Inflammatory macrophage treated with lipopolysaccharide for 4 hours (primary cell): ENCODE results near the gene FANCC.
"Not testable (repeated sequence)": the region's sequence is repeated elsewhere in the genome, so short reads cannot be mapped to it uniquely, and the experiment has no call there.

Experiments
- DNase-seq: peaks from one replicate; pipeline ENCODE4 v3.0.0-alpha.2; 2020

Gene FANCC

DNA sequence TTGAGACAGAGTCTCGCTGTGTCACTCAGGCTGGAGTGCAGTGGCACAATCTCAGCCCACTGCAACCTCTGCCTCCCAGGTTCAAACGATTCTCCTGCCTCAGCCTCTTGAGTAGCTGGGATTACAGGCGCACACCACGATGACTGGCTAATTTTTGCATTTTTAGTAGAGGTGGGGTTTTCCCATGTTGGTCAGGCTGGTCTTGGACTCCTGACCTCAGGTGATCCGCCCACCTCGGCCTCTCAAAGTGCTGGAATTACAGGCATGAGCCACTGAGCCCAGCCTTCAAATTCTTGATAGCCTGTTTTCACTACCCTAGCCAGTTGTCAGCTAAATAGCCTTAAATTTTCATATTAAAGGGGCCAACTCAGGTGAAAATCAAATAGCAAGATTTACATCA is 11.6 kb upstream of the FANCC start:
- DNase-seq, result not testable (repeated sequence)

DNA sequence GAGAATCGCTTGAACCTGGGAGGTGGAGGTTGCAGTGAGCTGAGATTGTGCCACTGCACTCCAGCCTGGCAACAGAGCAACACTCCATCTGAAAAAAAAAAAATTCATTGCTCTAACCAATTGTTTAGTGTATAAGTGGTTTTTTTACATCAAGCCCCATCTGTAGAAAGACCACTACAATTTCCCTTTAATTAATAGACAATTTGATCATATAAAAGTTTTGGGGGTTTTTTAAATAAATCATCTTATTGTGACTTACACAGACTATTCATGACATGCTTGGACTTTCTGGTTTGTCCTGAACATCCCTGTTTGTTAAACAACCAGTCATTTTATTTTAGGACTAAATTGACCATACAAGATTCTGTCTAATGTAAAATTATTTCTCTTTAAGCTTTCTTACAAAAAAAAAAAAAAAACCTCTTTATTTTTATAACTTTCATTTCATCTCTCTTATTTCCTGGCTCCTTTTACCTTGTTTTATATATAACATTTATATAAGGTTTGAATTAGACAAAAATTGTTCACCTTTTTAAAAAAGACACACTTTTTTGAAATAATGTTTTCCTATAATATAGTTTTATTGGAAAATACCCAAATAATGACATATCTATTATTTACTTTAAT is 9.8 kb upstream of the FANCC start:
- no peak for DNase-seq

DNA sequence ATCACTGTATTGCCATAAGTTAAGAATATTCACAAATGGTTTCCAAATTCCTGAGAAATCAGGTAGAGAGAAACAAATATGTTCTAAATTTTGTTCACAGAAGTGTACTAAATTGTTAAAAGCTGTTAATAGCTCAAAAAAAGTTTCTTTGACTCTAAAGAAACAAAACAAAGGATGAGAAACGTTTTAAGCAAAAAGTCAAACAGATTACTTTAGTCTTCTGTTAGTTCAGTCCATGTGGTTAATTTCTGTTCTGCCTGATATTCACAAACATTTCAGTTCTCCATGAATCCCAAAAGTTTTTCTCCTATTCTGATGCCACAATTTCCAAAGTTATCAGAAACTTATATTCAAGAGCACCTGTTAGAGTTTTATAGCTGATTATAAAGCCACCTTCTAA is 7.7 kb upstream of the FANCC start:
- DNase-seq, result no peak

DNA sequence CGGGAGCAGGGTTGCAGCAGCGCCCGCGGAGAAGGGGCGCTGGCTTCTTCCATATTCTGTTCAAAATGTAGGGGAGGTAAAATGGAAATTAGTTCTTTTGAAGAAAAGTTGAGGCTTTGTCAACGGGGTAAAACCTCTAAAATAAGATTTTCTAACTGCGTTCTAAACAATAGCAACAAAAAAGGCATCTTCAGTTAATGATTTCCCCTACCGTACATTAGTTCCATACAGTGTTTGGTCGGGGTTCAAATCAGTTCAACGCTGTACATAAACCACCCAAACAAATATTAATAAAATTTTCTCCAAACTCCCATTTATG is 343 bp upstream of the FANCC start:
- DNase-seq, result no peak

DNA sequence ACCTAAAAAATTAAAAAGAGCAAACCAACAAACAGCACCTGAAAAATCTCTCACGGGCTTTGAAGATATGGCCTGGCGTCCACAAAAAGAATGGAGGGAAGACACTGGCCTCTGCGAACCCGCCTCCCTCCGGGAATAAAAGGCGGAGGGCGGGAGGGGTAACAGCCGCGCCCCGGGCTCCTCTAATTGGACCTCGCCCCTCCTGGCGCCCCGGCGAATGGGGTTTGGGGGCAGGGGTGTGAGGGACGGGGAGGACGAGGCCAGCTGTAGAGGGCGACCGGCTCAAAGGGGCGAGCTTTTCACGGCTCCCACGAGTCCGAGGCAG is 753 bp downstream of the FANCC start:
- DNase-seq, result peak; percentile 23

DNA sequence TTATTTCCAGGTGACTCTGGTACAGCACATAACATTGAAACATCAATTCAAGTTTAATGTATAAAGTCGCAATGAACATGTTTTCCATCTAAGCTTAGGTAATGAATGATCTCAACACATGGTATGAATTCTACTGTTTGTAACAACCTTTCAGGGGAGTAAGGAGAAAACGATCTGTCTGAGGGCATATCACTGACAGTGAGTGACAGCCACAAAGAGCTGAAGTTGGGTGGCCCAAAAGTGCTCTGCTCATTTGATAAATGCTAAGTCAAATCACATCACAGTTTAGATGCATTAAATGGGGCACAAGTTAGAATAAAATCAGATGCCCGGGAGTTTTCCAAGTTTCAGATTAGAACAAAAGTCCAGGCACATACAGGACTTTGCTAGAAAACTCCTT is 1.2 kb downstream of the FANCC start:
- no peak for DNase-seq

DNA sequence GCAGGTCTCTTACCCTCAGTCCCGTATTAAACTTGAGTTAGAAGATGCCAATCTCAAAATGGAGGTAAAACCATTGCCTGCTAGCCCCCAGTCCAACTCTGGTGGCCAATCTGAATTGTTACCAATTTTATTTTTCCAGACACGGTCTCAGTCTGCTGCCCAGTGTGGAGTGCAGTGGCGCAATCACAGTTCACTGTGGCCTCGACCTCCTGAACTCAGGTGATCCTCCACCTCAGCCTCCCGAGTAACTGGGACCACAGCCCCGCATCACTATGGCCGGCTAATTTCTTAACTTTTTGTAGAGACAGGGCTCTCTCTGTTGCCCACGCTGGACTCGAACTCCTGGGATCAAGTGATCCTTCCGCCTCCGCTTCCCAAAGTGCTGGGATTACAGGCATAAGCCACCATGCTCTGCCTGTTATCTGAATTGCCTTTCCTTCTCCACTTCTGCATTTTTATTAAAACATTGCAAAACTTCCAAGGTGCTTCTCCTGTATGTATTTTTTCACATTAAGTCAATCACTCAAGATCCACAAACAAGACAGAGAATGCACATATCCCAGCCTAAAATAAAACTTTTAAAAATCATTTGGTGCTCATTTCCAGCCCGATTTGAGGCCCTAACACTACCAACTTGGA is 2.3 kb downstream of the FANCC start:
- DNase-seq, result no peak

DNA sequence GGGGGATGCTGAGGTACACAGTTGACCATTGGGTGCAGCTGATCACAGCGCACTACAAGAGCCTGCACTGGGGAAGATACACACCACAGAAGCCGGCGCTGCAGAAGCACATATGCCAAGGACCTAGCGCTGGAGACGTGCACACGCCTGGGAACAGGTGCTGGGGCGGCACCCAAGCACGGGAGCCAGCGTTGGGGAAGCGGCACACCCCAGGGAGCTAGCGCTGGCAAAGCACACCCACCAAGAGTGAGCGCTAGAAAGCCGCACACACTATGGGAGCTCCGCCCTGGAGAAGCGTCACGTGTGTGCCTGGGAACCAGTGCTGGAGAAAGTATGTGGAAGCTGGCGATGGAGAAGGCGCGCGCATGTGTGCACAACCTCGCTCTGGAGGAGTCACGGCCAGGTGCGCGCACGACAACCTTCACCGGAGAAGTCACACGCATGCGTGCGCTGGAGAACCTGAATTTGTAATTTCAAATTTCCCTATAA is 4.5 kb downstream of the FANCC start:
- peak; percentile 28 for DNase-seq

DNA sequence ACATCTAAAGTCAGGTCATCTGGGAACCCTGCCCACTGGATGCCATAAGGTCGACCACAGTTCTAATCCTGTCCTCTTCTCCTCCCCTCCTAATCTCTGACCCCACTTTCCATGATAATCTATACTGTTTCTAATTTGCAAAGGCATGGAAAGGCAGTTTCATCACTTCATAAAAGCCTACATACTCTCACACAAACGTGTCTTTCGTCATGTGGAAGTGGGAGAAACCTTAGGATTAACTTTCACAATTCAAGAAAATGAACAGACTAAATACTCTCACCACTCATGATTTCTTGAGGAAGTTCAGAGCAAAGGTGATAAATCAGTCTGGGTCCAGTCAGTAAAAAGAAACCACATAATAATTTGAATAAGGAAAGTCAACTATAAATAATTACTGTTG is 5.5 kb downstream of the FANCC start:
- DNase-seq, result peak; percentile 18

DNA sequence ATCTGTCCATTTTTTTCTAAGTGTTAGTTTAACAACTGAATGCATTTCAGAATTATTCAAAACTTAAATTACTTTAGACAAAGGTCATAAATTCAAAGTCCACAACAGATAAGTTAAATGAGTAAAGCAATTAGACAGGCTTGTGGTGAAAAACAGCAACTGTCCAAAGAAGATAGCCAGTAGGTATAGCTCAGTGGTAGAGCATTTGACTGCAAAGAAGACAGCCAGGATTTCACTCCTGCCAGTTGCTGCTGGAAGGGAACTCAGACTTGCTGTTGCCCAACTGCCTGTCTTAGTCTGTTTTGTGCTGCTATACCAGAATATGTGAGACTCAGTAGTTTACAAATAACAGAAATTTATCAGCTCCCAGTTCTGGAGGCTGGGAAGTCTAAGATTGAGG is 10.0 kb downstream of the FANCC start:
- no peak for DNase-seq

DNA sequence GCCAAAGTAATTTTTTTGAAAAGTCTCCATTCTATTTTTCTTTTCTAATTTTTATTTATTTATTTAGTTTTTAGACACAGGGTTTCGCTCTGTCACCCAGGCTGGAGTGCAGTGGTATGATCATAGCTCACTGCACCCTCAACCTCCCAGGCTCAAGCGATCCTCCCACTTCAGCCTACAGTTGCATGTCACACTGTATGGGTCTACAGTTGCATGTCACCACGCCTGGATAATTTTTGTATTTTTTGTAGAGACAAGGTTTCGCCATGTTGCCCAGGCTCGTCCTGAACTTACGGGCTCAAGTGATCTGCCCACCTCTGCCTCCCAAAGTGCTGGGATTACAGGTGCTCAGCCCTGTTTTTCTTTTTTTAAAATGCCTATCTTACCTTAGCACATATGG is 10.7 kb downstream of the FANCC start:
- no peak for DNase-seq

DNA sequence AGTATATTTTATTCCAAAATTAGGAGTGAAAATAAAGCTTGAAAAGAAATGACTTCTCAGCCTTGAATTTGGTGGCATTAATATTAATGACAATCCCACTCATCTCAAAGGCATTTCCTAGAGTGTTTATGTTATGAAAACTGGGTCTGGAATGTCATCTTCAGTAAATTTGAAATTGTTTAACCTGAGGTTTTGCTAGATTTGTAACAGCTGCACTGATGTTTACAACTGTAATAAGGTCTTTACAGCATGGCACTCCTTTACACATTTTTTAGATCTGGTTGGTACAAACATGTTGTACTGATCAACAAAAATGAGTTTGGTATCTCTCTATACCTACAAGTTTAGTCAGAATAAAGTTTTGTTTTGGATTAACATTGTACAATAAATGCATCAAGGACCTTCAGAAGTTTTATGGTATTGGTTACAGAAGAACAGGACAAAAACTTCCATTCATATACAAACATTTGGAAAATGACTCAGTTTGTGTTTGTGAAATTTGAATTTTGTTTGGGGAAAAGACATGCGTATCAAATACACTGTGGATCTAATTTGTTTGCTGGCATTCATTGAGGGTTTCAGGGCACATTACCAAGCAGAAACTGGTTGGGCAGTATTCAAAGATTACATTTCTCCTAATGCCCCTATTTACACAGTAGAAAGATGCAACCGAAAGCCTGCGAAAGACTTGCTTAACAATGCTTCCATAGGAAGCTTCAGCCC is 11.6 kb downstream of the FANCC start:
- no peak for DNase-seq

DNA sequence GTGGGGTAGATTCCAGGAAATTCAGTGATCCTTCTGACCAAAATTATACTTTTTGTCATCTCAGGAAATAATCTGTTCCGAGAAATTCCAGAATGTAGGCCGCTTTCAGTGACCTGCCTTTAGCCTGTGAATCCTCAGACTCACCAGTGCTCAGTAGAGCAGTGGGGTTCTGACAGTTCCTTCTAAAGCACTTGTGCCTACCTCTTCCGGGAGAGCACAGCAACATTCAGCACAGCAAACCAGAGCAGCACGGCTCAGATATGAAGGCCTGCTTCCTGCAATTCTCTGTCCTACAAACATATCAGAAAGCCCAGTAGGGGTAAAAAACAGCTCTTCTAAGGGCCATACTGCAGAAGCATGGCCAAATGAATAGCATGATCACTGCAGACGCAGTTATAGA is 15.0 kb downstream of the FANCC start:
- DNase-seq, result no peak

DNA sequence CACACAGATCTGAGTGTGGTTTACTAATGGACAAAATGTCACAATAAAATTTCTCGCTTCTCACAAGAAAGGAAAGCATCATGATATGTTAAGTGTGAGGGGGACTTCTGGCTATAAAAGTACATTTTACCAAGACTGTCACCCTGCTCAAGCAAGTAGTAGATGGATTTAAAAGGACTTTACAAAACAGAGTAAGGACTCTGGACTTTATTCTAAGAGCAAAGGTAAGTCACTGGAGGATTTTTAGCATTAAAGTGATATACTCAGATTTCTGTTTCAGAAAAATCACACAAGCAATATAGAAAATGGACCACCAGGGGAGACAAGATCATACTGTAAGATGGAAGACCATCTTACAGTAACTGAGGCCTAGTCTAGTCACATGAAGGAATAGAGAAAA is 19.7 kb downstream of the FANCC start:
- no peak for DNase-seq

DNA sequence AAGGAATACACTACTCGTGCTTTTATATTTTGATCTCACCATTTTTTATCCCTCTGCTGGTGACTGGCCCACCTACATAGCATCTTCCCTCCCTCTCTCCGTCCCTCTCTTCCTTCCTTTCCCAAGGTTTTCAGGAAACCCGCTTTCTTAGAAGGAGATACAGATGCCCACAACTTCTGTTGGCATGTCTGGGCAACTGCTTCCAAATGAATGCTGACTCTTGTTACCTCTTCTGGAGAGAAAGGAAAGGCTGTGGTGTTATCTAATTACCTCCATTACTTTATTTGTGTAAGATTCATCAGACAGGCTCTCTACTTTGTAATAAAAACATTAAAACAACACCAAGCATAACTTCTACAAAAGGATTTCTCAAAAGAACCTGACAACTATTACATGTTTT is 20.2 kb downstream of the FANCC start:
- no peak for DNase-seq

DNA sequence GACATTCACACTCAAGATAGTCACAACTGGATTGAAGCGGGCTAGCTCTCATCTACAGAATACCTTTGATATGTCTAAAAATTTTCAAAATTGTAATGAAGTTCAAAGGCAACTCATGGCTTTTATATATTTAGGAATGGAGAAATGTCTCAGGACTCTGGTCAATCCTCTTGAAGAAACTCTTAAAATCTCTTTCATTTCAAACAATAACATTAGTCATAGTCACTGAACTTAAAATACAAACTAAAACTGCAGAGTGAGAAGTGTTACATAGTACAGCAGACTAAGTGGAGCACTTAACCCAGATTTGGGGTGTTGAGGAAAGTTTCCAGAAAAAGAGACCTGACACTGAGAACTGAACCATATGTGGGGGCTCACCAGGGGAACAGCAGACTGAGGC is 20.7 kb downstream of the FANCC start:
- DNase-seq, result no peak

DNA sequence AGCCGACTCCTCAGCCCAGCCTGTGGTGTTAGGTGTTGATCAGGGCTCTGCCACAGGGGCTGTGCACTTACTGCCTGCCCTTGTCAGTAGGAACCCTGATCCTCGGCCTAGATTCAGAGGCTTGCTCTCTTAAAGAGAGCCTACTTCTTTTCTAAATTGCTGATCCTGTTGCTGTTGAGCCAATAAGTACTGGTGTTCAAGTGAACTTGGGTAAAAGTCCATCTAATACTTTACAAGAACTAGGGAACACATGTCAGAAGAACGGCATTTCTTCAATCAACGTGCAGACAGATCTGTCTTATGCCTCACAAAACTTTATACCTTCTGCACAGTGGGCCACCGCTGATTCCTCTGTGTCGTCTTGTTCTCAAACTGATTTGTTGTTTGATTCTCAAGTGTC is 24.2 kb downstream of the FANCC start:
- DNase-seq, result not testable (repeated sequence)

DNA sequence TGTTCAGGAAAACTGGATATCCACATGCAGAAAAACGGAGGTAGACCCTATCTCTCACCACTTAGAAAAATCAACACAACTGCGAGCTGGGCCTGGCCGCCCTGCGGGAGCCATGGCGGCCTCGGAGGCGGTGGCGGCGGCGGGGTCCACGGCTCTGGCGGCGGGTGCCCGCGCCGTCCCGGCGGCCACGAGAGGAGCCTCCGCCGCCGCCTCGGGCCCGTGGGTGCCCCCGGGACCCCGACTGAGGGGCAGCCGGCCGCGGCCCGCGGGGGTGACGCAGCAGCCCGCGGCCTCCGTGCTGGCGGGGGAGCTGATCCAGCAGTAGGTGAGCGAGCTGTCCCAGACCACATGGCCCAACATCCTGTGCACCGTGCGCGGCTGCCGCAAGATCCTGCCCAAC is 25.3 kb downstream of the FANCC start:
- DNase-seq, result no peak

DNA sequence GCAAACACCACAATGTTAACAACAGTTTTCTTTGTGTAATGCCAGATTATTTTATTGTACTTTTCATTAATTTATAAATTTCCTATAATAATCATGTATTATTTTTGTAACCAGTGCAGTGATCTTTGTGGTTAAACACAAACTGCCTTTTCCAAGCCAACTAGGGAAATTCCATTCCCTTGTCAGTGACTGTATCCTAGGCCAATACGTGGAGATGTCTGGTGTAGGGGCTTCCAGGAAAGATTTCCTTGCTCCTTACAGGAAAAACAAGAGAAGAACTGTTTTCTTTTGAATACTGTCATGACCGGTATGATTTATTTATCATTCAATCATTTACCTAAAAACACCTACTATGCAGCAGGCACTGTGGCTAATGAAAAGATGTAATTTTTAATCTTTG is 31.4 kb downstream of the FANCC start:
- DNase-seq, result no peak

DNA sequence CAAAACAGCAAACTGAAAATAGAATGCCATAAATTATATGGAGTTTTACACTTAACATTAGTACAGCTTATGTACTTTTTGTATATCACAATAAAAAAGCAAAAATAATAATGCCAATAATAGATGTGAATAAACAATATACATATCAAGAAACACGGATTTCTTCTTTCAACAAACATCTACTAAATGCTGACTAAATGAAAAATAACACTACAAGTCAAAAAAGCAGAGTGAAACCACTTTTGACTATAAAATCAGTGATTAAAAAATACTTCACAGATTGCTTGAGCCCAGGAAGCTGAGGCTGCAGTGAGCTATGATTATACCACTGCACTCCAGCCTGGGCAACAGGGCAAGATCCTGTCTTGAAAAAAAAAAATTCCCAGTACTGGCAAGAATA is 32.2 kb downstream of the FANCC start:
- DNase-seq, result no peak

DNA sequence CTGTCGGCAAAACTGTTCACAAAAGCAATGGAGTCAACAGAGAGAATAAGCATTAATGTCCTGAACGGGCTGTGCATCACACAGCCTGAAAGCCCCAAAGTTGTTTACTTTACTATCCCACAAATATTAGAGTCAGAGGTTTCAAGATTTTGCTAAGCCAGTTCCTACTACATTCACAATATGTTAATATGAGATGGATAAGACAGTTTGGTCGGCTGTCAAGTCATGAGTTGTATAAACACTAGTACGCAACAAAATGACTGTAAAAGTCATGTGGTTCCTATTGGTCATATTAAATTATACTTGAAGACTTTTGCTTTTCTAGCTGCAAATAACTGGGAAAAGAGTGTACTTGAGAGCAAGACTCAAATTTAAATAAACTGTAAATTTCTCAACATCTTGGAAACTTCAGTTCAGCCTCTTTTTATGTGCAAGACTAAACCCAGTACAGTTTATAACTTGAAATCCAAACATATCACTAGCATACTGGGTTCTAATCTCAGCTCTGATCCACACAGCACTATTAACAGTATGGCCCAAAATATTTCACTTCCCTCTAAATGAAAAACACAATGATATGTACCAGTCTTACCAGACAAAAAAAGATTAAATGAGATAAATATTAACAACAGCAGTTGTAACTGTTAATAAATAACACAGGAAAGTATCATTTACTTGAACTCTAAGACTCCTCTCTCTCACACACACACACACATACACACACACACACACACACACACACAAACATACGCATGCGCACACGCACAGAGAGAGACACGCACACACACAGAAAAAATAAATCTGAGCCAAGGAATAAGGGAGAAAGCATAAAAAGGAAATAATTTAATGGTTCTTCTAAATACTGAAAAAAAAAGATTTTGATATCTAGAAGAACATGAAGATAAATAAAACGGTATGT is 33.1 kb downstream of the FANCC start:
- DNase-seq, result no peak

DNA sequence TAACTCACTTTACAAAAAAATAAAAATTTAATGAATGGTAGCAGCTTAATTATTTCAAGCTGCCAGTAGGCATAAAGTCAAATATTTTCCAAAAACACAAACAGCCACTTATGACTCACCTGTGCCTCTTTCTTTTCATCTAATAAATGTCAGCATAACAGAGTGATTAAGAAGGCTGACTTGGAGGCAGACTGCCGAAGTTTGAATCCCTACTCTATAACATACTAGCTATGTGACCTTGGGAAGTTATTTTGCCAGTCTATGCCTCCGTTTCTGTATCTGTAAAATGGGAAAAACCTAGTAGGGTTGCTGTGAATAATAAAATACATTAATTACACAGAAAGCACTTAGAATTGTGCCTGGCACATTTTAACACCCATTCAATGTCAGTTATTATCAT is 33.8 kb downstream of the FANCC start:
- DNase-seq, result no peak

DNA sequence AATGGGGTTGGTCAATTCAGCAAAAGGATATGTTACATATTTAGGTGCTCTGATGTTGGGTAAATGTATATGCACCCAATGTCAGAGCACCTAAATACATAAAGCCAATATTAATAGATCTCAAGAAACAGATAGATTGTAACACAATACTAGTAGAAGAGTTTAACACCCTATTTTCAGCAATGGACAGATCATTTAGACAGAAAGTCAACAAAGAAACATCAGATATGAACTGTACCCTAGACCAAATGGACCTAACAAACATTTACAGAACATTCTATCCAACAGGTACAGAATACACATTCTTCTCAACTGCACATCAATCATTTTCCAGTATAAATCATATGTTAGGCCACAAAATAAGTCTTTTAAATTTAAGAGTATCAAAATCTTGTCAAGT is 35.2 kb downstream of the FANCC start:
- no peak for DNase-seq

DNA sequence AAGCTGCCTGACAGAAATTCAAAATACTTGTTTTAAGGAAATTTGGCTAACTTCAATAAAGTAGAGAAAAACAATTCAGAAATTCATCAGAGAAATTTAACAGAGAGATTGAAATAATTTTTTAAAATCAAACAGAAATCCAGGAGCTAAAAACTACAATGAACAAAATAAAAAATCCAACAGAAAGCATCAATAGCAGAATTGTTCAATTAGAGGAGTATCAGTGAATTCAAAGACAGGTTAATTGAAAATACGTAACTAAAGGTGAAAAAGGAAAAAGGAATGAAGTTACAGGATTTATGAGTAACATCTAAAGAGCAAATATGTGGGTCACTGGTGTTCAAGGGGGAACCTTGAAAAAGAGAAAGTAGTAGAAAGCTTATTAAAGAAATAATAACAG is 36.8 kb downstream of the FANCC start:
- DNase-seq, result no peak
